Cerebellar nuclear complex (tissue), 1 donor: ENCODE measurements around the gene C2orf78.

Experiments used
- DNase-seq, 2 experiments: peaks; one replicate each; lab custom pipeline; 2025; lab: John Stamatoyannopoulos, UW

C2orf78 gene

GRCh38 chr2:73839653-73840411 is 55.8 kb downstream of the C2orf78 start:
- DNase-seq: no peak

DNA sequence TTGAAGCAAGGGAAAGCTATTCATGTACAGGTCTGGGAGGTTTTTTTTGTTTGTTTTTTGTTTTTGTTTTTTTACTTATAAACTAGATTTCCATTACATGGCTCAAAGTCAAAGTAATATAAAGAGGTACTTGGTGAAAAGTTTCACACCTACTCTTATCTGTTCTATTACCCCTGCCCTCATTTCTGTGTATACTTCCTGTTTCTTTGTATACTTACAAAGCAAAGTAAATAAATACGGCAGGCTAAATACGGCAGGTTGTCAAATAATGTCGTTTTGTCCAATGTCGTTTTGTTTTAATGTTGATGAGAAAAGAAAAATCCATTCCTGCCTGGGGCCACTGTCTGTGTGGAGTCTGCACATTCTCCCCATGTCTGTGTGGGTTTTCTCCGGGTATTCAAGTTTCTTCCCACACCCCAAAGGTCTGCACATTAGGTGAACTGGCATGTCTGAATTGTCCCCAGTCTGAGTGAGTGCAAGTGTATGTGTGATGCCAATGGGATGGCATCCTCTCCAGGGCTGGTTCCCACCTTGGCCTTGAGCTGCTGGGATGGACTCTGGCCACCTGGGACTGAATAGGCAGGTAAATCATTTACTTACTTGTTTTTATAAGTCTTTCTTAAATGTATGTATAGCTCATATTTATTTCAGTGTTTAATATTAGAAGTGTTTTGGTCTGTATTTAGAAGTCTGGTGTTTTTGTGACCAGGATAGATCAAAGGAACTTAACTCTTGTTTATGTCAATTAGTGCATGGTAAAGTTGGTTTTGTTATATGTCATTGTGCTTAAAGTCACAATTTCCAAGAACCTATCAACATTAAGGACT is 58.1 kb downstream of the C2orf78 start:
- no peak for DNase-seq

- DNase-seq: no peak
Measured at GRCh38 chr2:73842739-73843019, 58.7 kb downstream of the C2orf78 start.

DNA sequence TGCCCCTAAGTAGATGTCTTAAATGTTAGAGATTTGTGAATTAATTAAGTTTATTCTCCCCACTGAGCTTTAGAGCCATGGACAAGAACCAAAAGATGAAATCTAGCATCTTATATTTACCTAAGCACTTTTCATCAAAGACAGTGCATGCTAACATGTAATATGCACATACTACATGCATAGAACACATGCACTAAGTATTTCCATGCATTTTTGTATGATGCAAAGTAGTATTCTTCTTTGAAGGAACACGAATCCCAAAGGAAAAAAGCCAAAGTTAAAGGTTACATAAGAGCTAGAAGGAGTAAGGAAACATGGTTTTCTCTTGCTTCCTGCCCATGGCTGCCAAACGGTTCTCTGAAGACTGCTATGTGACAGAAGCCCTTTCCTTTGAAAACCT is 60.1 kb downstream of the C2orf78 start:
- no peak for DNase-seq

DNA sequence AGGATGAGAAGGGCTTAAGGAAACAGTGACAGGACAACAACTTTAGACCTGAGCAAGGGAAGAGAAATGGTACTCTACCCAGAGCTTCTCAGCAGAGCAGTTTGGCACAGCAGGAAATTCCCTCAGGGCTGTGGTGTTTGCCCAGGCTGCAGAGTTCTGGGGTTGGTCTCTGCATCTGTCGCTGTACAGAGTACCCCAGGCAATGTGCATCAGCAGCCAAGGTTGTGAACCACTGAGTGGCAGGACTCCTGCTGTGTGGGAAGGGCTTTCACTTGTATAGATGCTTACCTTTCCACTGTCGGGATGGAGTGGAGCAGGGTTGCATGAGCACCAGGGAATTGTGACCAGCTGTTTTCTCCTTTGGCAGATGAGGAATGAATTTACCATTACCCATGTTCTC is 66.0 kb downstream of the C2orf78 start:
- DNase-seq: no peak

DNA sequence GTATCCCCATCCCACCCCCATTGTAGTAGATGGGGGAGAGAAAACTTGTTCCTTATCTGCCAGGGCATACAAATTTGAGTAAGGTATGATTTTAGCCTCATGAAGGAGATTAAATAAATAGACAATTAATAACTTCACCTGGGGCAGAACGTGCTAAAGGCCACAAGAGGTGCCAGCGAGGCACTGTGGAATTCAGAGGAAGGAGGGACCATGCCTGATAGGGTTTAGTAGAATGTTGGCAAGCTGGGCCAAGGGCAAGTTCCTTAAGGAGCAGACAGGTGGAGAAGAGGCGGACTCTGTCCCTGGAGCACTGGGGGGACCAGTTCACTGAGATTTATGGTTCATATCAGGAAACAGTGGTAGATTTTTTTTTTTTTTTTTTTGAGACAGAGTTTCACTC is 67.3 kb downstream of the C2orf78 start:
- no peak for DNase-seq

- no peak for DNase-seq
Measured at GRCh38 chr2:73852020-73852419, 68.0 kb downstream of the C2orf78 start.

DNA sequence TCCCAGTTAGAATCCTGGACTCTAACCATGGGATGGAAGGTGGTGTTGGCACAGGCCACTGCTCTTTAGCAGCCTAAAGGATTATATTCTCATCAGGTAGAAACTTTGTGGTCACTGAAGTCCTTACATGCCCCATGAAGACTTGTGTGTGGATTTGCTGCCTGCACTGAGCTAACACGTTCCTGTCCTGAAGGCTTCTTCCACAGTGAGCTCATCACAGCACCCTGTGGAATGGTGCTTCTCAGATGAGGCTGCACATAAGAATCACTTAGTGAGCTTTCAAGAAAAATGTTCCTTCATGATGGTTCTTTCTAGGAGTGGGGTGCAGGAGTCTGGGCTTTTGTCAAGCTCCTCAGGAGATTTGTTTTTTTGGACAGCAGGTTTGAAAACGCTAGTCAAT is 71.5 kb downstream of the C2orf78 start:
- no peak for DNase-seq

GRCh38 chr2:73856214-73856613 is 72.2 kb downstream of the C2orf78 start:
- no peak for DNase-seq

- no peak for DNase-seq
Measured at GRCh38 chr2:73859721-73860586, 76.0 kb downstream of the C2orf78 start.

GRCh38 chr2:73862987-73863386 is 79.0 kb downstream of the C2orf78 start:
- no peak for DNase-seq
